HL-60 (cell line): ENCODE results near the gene SETD3.

ENCODE experiments used
- DNase-seq, 2 experiments: peaks; one replicate each; pipeline ENCODE4 v3.0.0-alpha.2; 2010 to 2020; ENCODE audit warnings: low read depth in 1 of 2, low spot score in 1 of 2
- H3K27ac ChIP-seq: fragments of 250-450 bp; sonication (Bioruptor Pico); replicated peaks from 2 replicates; pipeline ENCODE4 v1.5.1; 2020; ENCODE audit warnings: mild to moderate bottlenecking, moderate library complexity
- H3K27me3 ChIP-seq: fragments of 250-450 bp; sonication (Bioruptor Pico); 2 replicates; pipeline ENCODE4 v1.5.1; 2021; ENCODE audit warnings: mild to moderate bottlenecking, moderate library complexity; ENCODE audit not compliant: insufficient read depth, poor library complexity, severe bottlenecking
- H3K4me3 ChIP-seq: replicated peaks from 2 replicates; pipeline ENCODE4 v1.5.1; 2011; ENCODE audit warnings: mild to moderate bottlenecking, control low read depth, low read length; ENCODE audit not compliant: insufficient read depth
- CTCF ChIP-seq: IDR thresholded peaks from one replicate; pipeline ENCODE4 v1.5.1; 2011; ENCODE audit warnings: low read length, control low read depth, inconsistent platforms; ENCODE audit not compliant: insufficient read depth
- GABPA ChIP-seq: IDR thresholded peaks from 2 replicates; pipeline ENCODE4 v1.6.1; 2012; ENCODE audit warnings: low read depth
- POLR2AphosphoS5 ChIP-seq: IDR thresholded peaks from 2 replicates; pipeline ENCODE4 v1.6.1; 2012; ENCODE audit warnings: low read depth
- REST ChIP-seq: IDR thresholded peaks from 2 replicates; pipeline ENCODE4 v1.6.1; 2012; ENCODE audit warnings: low read depth; ENCODE audit not compliant: insufficient replicate concordance
- SPI1 ChIP-seq: IDR thresholded peaks from 2 replicates; pipeline ENCODE4 v1.6.1; 2012; ENCODE audit warnings: low read depth, mild to moderate bottlenecking, borderline replicate concordance

SETD3 gene

GRCh38 chr14:99462210-99462609 is 18.4 kb downstream of the SETD3 start:
- Histone ChIP-seq H3K27ac (no peak overlapping the region), H3K27me3 (no peaks in the 10 kb centered on the region), H3K4me3 (no peak overlapping the region)
- no peak for DNase-seq
- no peak for TF ChIP-seq SPI1
- TF ChIP-seq CTCF, result no peak
- no peak for TF ChIP-seq REST
- TF ChIP-seq POLR2AphosphoS5, result no peak
- TF ChIP-seq GABPA, result no peak

GRCh38 chr14:99461411-99462085 is 19.1 kb downstream of the SETD3 start:
- no peak overlapping the region for H3K4me3 ChIP-seq
- DNase-seq, result no peak
- H3K27ac ChIP-seq, result no peak overlapping the region
- no peaks in the 10 kb centered on the region for H3K27me3 ChIP-seq
- TF ChIP-seq SPI1, result no peak
- no peak for TF ChIP-seq GABPA
- no peak for TF ChIP-seq POLR2AphosphoS5
- no peak for TF ChIP-seq REST
- TF ChIP-seq CTCF, result no peak

GRCh38 chr14:99460793-99461192 is 19.9 kb downstream of the SETD3 start:
- Histone ChIP-seq H3K27me3 (no peaks in the 10 kb centered on the region), H3K4me3 (no peak overlapping the region), H3K27ac (no peak overlapping the region)
- DNase-seq, result no peak
- TF ChIP-seq CTCF (no peak), POLR2AphosphoS5 (no peak), SPI1 (no peak), REST (no peak), GABPA (no peak)
